Gastroesophageal sphincter (tissue), 3 donors: ENCODE measurements around the gene UBQLN1.

Source experiments
- CTCF ChIP-seq, 4 experiments: fragments of 200-600 bp in 2 of 4; fragments of 450-650 bp in 2 of 4; sonication (generic) in 1 of 4; IDR thresholded peaks; one replicate each; pipeline ENCODE4 v1.5.1; 2017 to 2019; ENCODE audit warnings: antibody characterized with exemption in 4 of 4, mild to moderate bottlenecking in 2 of 4, moderate library complexity in 2 of 4
- EP300 ChIP-seq: sonication (generic); formaldehyde crosslinking; IDR thresholded peaks from one replicate; pipeline ENCODE4 v1.6.1; 2017; ENCODE audit warnings: antibody characterized with exemption, mild to moderate bottlenecking
- POLR2A ChIP-seq, 2 donors: fragments of 450-650 bp; IDR thresholded peaks; one replicate each; pipeline ENCODE4 v1.6.1; 2017; ENCODE audit warnings: antibody characterized with exemption in 2 of 2, mild to moderate bottlenecking in 2 of 2, moderate library complexity in 1 of 2
- POLR2AphosphoS5 ChIP-seq: sonication (generic); formaldehyde crosslinking; IDR thresholded peaks from one replicate; pipeline ENCODE4 v1.6.1; 2017; ENCODE audit warnings: antibody characterized with exemption

- no peak for TF ChIP-seq CTCF (IDR thresholded peaks at IDR 0.05)
- no peak for TF ChIP-seq POLR2AphosphoS5
- TF ChIP-seq EP300: no peak
- TF ChIP-seq POLR2A (IDR thresholded peaks at IDR 0.05): no peak
These were observed 78.2 kb downstream of the UBQLN1 start for GRCh38 chr9:83629433-83630104.
